ENCODE measurements around the gene RABEP1. TPM values are rescaled to one million over a fixed set of nuclear protein-coding genes. Genes with fewer than 3 reads are reported as not detected.

The RABEP1 gene
- total RNA-seq, 2 experiments from 2014 or later: 58.8 to 59.1 TPM

- ChIA-PET POLR2A (interaction anchor here (1.4 kb wide), 1 partner anchor 9 kb away, joined by 3 read pairs; the partner anchor contains the start of gene NUP88), CTCF (interaction anchor here (0.7 to 1.9 kb wide), 2 partner anchors 14 to 29 kb away, joined by 3 to 4 read pairs; partner anchors contain the start of gene C1QBP)
These were observed 128.6 kb downstream of the RABEP1 start for GRCh38 chr17:5410594-5411272.

GRCh38 chr17:5413682-5414081 lies 131.6 kb downstream of the RABEP1 start:
- POLR2A ChIA-PET: interaction anchor here (0.6 to 1.8 kb wide), 3 partner anchors 54 to 1553 kb away, joined by 3 to 4 read pairs (median 4); partner anchors contain the start of gene DHX33
- CTCF ChIA-PET: no interaction called here

GRCh38 chr17:5416901-5417300 lies 134.8 kb downstream of the RABEP1 start:
- CTCF ChIA-PET: interaction anchor here (0.6 to 0.9 kb wide), 2 partner anchors 18 to 22 kb away, joined by 4 read pairs; partner anchors contain the start of gene C1QBP
- POLR2A ChIA-PET: interaction anchor here (0.5 kb wide), 1 partner anchor 353 kb away, joined by 7 read pairs; no protein-coding TSS in a partner anchor

GRCh38 chr17:5418858-5419355 lies 136.8 kb downstream of the RABEP1 start:
- POLR2A ChIA-PET: interaction anchor here (0.7 to 1.3 kb wide), 7 partner anchors 8 to 108 kb away, joined by 3 to 9 read pairs (median 4); partner anchors contain the start of genes C1QBP and DHX33

GRCh38 chr17:5419356-5419958 lies 137.4 kb downstream of the RABEP1 start, which contains the start of gene NUP88:
NUP88 (minus strand) TSS chr17:5419662; CDS start chr17:5419650, 12 bp downstream.
- POLR2A ChIA-PET: interaction anchor here (0.7 to 1.3 kb wide), 7 partner anchors 9 to 107 kb away, joined by 3 to 9 read pairs (median 4); partner anchors contain the start of genes C1QBP and DHX33

More at GRCh38 chr17:5418858-5419355, 136.8 kb downstream of the RABEP1 start:
- CTCF ChIA-PET: interaction anchor here (0.6 to 1.6 kb wide), 4 partner anchors 13 to 114 kb away, joined by 3 to 5 read pairs (median 4); partner anchors contain the start of genes C1QBP, DERL2 and MIS12

GRCh38 chr17:5419959-5420653 lies 138.0 kb downstream of the RABEP1 start, which contains the start of gene RPAIN:
RPAIN (plus strand) TSS chr17:5420182; CDS start chr17:5420211, 29 bp downstream.
- ChIA-PET CTCF (interaction anchor here (1.0 to 1.6 kb wide), 3 partner anchors 15 to 66 kb away, joined by 3 to 5 read pairs (median 4); partner anchors contain the start of genes C1QBP, DERL2 and MIS12), POLR2A (interaction anchor here (1.0 to 1.3 kb wide), 6 partner anchors 9 to 107 kb away, joined by 3 to 9 read pairs (median 4); partner anchors contain the start of genes C1QBP and DHX33)

More at GRCh38 chr17:5419356-5419958, 137.4 kb downstream of the RABEP1 start, which contains the start of gene NUP88:
- CTCF ChIA-PET: interaction anchor here (0.6 to 1.6 kb wide), 4 partner anchors 14 to 114 kb away, joined by 3 to 5 read pairs (median 4); partner anchors contain the start of genes C1QBP, DERL2 and MIS12

- POLR2A ChIA-PET: interaction anchor here (1.0 kb wide), 1 partner anchor 8 kb away, joined by 3 read pairs; no protein-coding TSS in a partner anchor
These were observed 140.4 kb downstream of the RABEP1 start for GRCh38 chr17:5422505-5422904.

GRCh38 chr17:5424909-5425308 lies 142.8 kb downstream of the RABEP1 start:
- CTCF ChIA-PET: no interaction called here
- POLR2A ChIA-PET: interaction anchor here (0.7 kb wide), 1 partner anchor 11 kb away, joined by 5 read pairs; no protein-coding TSS in a partner anchor

More at GRCh38 chr17:5422505-5422904, 140.4 kb downstream of the RABEP1 start:
- CTCF ChIA-PET: interaction anchor here (0.9 kb wide), 1 partner anchor 17 kb away, joined by 9 read pairs; the partner anchor contains the start of gene C1QBP

- ChIA-PET CTCF (interaction anchor here (6.1 kb wide), 1 partner anchor 13 kb away, joined by 31 read pairs; the partner anchor contains the start of gene C1QBP), POLR2A (interaction anchor here (1.1 kb wide), 1 partner anchor 11 kb away, joined by 3 read pairs; no protein-coding TSS in a partner anchor)
These were observed 143.7 kb downstream of the RABEP1 start for GRCh38 chr17:5425826-5426225.

GRCh38 chr17:5429191-5429887 lies 147.3 kb downstream of the RABEP1 start:
- CTCF ChIA-PET: interaction anchor here (6.1 kb wide), 1 partner anchor 9 kb away, joined by 31 read pairs; the partner anchor contains the start of gene C1QBP
- POLR2A ChIA-PET: interaction anchor here (0.6 kb wide), 1 partner anchor 13 kb away, joined by 4 read pairs; no protein-coding TSS in a partner anchor

GRCh38 chr17:5430413-5430999 lies 148.4 kb downstream of the RABEP1 start:
- ChIA-PET CTCF (interaction anchor here (6.1 kb wide), 1 partner anchor 8 kb away, joined by 31 read pairs; the partner anchor contains the start of gene C1QBP), POLR2A (interaction anchor here (0.6 to 1.3 kb wide), 2 partner anchors 8 to 96 kb away, joined by 3 to 5 read pairs; no protein-coding TSS in a partner anchor)

- POLR2A ChIA-PET: interaction anchor here (0.6 to 1.3 kb wide), 3 partner anchors 9 to 96 kb away, joined by 3 to 5 read pairs (median 3); no protein-coding TSS in a partner anchor
- CTCF ChIA-PET: interaction anchor here (6.1 kb wide), 1 partner anchor 8 kb away, joined by 31 read pairs; the partner anchor contains the start of gene C1QBP
These were observed 149.2 kb downstream of the RABEP1 start for GRCh38 chr17:5431234-5431633.

- CTCF ChIA-PET: interaction anchor here (1.2 kb wide), 1 partner anchor 18 kb away, joined by 3 read pairs; no protein-coding TSS in a partner anchor
- POLR2A ChIA-PET: no interaction called here
These were observed 150.0 kb downstream of the RABEP1 start for GRCh38 chr17:5431949-5432556.

GRCh38 chr17:5434984-5435383 lies 152.9 kb downstream of the RABEP1 start:
- ChIA-PET POLR2A (no interaction called here), CTCF (no interaction called here)

Data from activated CD8-positive, alpha-beta memory T cell treated with anti-CD3 and anti-CD28 coated beads for 36 hours (primary cell).